ENCODE measurements around the gene PPP2R5C. TPM values are rescaled to one million over a fixed set of nuclear protein-coding genes. Genes with fewer than 3 reads are reported as not detected.
"Not testable (repeated sequence)": the region's sequence is repeated elsewhere in the genome, so short reads cannot be mapped to it uniquely, and the experiment has no call there.

The PPP2R5C gene
- total RNA-seq, 2 experiments from 2014 or later = 291 to 300 TPM

GRCh38 chr14:101719045-101719645 is 42.4 kb upstream of the PPP2R5C start:
- peaks cover 3% of the 10 kb centered on the region for H3K9me3 Mint-ChIP-seq
- ChIA-PET CTCF (interaction anchor here (0.8 to 1.4 kb wide), 5 partner anchors 12 to 598 kb away, joined by 3 to 5 read pairs (median 3); no protein-coding TSS in a partner anchor), POLR2A (interaction anchor here (0.6 kb wide), 1 partner anchor 161 kb away, joined by 3 read pairs; no protein-coding TSS in a partner anchor)
- H3K27me3 Mint-ChIP-seq = no peaks in the 10 kb centered on the region
- peaks cover 37% of the 10 kb centered on the region for H3K4me1 Mint-ChIP-seq
- no peak overlapping the region for H3K4me3 Mint-ChIP-seq
- H3K27ac Mint-ChIP-seq = no peak overlapping the region
- peaks cover 2% of the 10 kb centered on the region for H3K36me3 Mint-ChIP-seq (ENCODE audit: low read depth)
- no peak for DNase-seq

- DNase-seq = no peak
- CTCF ChIA-PET = interaction anchor here (0.8 to 1.4 kb wide), 4 partner anchors 13 to 597 kb away, joined by 3 to 5 read pairs (median 3); no protein-coding TSS in a partner anchor
- Mint-ChIP-seq H3K4me3 (no peak overlapping the region), H3K4me1 (peaks cover 37% of the 10 kb centered on the region), H3K9me3 (no peaks in the 10 kb centered on the region), H3K36me3 (ENCODE audit: low read depth) (peaks cover 2% of the 10 kb centered on the region), H3K27me3 (no peaks in the 10 kb centered on the region), H3K27ac (no peak overlapping the region)
- POLR2A ChIA-PET = no interaction called here
Observed at GRCh38 chr14:101719708-101720107, 41.8 kb upstream of the PPP2R5C start.

GRCh38 chr14:101721111-101721510 is 40.4 kb upstream of the PPP2R5C start:
- peaks cover 37% of the 10 kb centered on the region for H3K4me1 Mint-ChIP-seq
- H3K9me3 Mint-ChIP-seq = no peaks in the 10 kb centered on the region
- H3K4me3 Mint-ChIP-seq = no peak overlapping the region
- no peaks in the 10 kb centered on the region for H3K27me3 Mint-ChIP-seq
- CTCF ChIA-PET = interaction anchor here (0.5 to 2.6 kb wide), 3 partner anchors 11 to 50 kb away, joined by 4 to 8 read pairs (median 5); no protein-coding TSS in a partner anchor
- peak overlapping the region; percentile 98 for H3K27ac Mint-ChIP-seq
- POLR2A ChIA-PET = interaction anchor here (1.2 to 1.5 kb wide), 2 partner anchors 14 to 89 kb away, joined by 4 to 6 read pairs; no protein-coding TSS in a partner anchor
- peaks cover 2% of the 10 kb centered on the region for H3K36me3 Mint-ChIP-seq (ENCODE audit: low read depth)
- no peak for DNase-seq

- peak; percentile 82 for DNase-seq
- H3K27ac Mint-ChIP-seq = peak overlapping the region; percentile 98
- H3K4me3 Mint-ChIP-seq = peak overlapping the region; percentile 69
- peaks cover 37% of the 10 kb centered on the region for H3K4me1 Mint-ChIP-seq
- POLR2A ChIA-PET = interaction anchor here (0.6 to 1.5 kb wide), 3 partner anchors 15 to 101 kb away, joined by 4 to 6 read pairs (median 4); no protein-coding TSS in a partner anchor
- CTCF ChIA-PET = interaction anchor here (0.6 to 2.6 kb wide), 11 partner anchors 9 to 758 kb away, joined by 3 to 8 read pairs (median 4); no protein-coding TSS in a partner anchor
- no peaks in the 10 kb centered on the region for H3K27me3 Mint-ChIP-seq
- H3K36me3 Mint-ChIP-seq (ENCODE audit: low read depth) = peaks cover 2% of the 10 kb centered on the region
- no peaks in the 10 kb centered on the region for H3K9me3 Mint-ChIP-seq
Observed at GRCh38 chr14:101721951-101722661, 39.4 kb upstream of the PPP2R5C start.

- CTCF ChIA-PET = interaction anchor here (0.6 to 1.3 kb wide), 4 partner anchors 8 to 131 kb away, joined by 3 to 4 read pairs (median 4); no protein-coding TSS in a partner anchor
- Mint-ChIP-seq H3K9me3 (no peaks in the 10 kb centered on the region), H3K4me3 (no peak overlapping the region), H3K4me1 (peaks cover 37% of the 10 kb centered on the region), H3K27me3 (no peaks in the 10 kb centered on the region), H3K27ac (peak overlapping the region; percentile 98), H3K36me3 (ENCODE audit: low read depth) (peaks cover 2% of the 10 kb centered on the region)
- POLR2A ChIA-PET = no interaction called here
- DNase-seq = no peak
Observed at GRCh38 chr14:101723061-101723595, 38.4 kb upstream of the PPP2R5C start.

GRCh38 chr14:101725652-101726051 is 35.9 kb upstream of the PPP2R5C start:
- H3K27me3 Mint-ChIP-seq; DNase-seq; H3K9me3 Mint-ChIP-seq; H3K4me3 Mint-ChIP-seq; H3K27ac Mint-ChIP-seq; POLR2A ChIA-PET; H3K36me3 Mint-ChIP-seq (ENCODE audit: low read depth): not testable (repeated sequence)
- CTCF ChIA-PET = interaction anchor here (2.3 kb wide), 1 partner anchor 19 kb away, joined by 12 read pairs; no protein-coding TSS in a partner anchor
- peaks cover 33% of the 10 kb centered on the region for H3K4me1 Mint-ChIP-seq

- peaks cover 2% of the 10 kb centered on the region for H3K9me3 Mint-ChIP-seq
- no peak overlapping the region for H3K4me3 Mint-ChIP-seq
- DNase-seq = no peak
- ChIA-PET POLR2A (no interaction called here), CTCF (interaction anchor here (2.3 kb wide), 1 partner anchor 20 kb away, joined by 12 read pairs; no protein-coding TSS in a partner anchor)
- peaks cover 36% of the 10 kb centered on the region for H3K4me1 Mint-ChIP-seq
- H3K27ac Mint-ChIP-seq = peak overlapping the region; percentile 16
- peaks cover 2% of the 10 kb centered on the region for H3K36me3 Mint-ChIP-seq (ENCODE audit: low read depth)
- H3K27me3 Mint-ChIP-seq = no peaks in the 10 kb centered on the region
Observed at GRCh38 chr14:101726295-101726953, 35.1 kb upstream of the PPP2R5C start.

- POLR2A ChIA-PET = no interaction called here
- CTCF ChIA-PET = interaction anchor here (2.3 kb wide), 1 partner anchor 20 kb away, joined by 12 read pairs; no protein-coding TSS in a partner anchor
- Mint-ChIP-seq H3K27ac (no peak overlapping the region), H3K4me1 (peaks cover 37% of the 10 kb centered on the region), H3K4me3 (no peak overlapping the region), H3K36me3 (ENCODE audit: low read depth) (peaks cover 2% of the 10 kb centered on the region), H3K27me3 (no peaks in the 10 kb centered on the region), H3K9me3 (peaks cover 2% of the 10 kb centered on the region)
- DNase-seq = no peak
Observed at GRCh38 chr14:101726954-101727302, 34.6 kb upstream of the PPP2R5C start.

GRCh38 chr14:101727611-101728366 is 33.7 kb upstream of the PPP2R5C start:
- Mint-ChIP-seq H3K4me1 (peaks cover 36% of the 10 kb centered on the region), H3K4me3 (no peak overlapping the region), H3K36me3 (ENCODE audit: low read depth) (no peaks in the 10 kb centered on the region), H3K27me3 (no peaks in the 10 kb centered on the region), H3K9me3 (peaks cover 2% of the 10 kb centered on the region), H3K27ac (no peak overlapping the region)
- POLR2A ChIA-PET = no interaction called here
- DNase-seq = no peak
- CTCF ChIA-PET = interaction anchor here (2.3 kb wide), 1 partner anchor 21 kb away, joined by 12 read pairs; no protein-coding TSS in a partner anchor

GRCh38 chr14:101728367-101728742 is 33.2 kb upstream of the PPP2R5C start:
- no peak overlapping the region for H3K4me3 Mint-ChIP-seq
- H3K27me3 Mint-ChIP-seq = no peaks in the 10 kb centered on the region

GRCh38 chr14:101729382-101729781 is 32.1 kb upstream of the PPP2R5C start:
- no peak overlapping the region for H3K4me3 Mint-ChIP-seq
- H3K27me3 Mint-ChIP-seq = no peaks in the 10 kb centered on the region
- no peaks in the 10 kb centered on the region for H3K36me3 Mint-ChIP-seq (ENCODE audit: low read depth)
- CTCF ChIA-PET = interaction anchor here (1.0 kb wide), 1 partner anchor 21 kb away, joined by 3 read pairs; no protein-coding TSS in a partner anchor
- H3K27ac Mint-ChIP-seq = no peak overlapping the region
- peaks cover 2% of the 10 kb centered on the region for H3K9me3 Mint-ChIP-seq
- POLR2A ChIA-PET = no interaction called here
- H3K4me1 Mint-ChIP-seq = peaks cover 42% of the 10 kb centered on the region
- no peak for DNase-seq

More at GRCh38 chr14:101728367-101728742, 33.2 kb upstream of the PPP2R5C start:
- ChIA-PET POLR2A (no interaction called here), CTCF (no interaction called here)
- Mint-ChIP-seq H3K9me3 (peaks cover 2% of the 10 kb centered on the region), H3K27ac (no peak overlapping the region), H3K4me1 (peaks cover 35% of the 10 kb centered on the region), H3K36me3 (ENCODE audit: low read depth) (no peaks in the 10 kb centered on the region)
- DNase-seq = no peak

GRCh38 chr14:101730157-101730556 is 31.4 kb upstream of the PPP2R5C start:
- H3K27ac Mint-ChIP-seq = peak overlapping the region; percentile 88
- ChIA-PET POLR2A (interaction anchor here (1.5 kb wide), 1 partner anchor 81 kb away, joined by 4 read pairs; no protein-coding TSS in a partner anchor), CTCF (interaction anchor here (0.5 to 2.2 kb wide), 3 partner anchors 7 to 132 kb away, joined by 4 to 11 read pairs (median 7); no protein-coding TSS in a partner anchor)
- not testable (repeated sequence) for DNase-seq; H3K9me3 Mint-ChIP-seq; H3K4me3 Mint-ChIP-seq; H3K36me3 Mint-ChIP-seq (ENCODE audit: low read depth); H3K27me3 Mint-ChIP-seq
- H3K4me1 Mint-ChIP-seq = peaks cover 42% of the 10 kb centered on the region
